ENCODE results near the gene VPS18.

The VPS18 gene

DNA sequence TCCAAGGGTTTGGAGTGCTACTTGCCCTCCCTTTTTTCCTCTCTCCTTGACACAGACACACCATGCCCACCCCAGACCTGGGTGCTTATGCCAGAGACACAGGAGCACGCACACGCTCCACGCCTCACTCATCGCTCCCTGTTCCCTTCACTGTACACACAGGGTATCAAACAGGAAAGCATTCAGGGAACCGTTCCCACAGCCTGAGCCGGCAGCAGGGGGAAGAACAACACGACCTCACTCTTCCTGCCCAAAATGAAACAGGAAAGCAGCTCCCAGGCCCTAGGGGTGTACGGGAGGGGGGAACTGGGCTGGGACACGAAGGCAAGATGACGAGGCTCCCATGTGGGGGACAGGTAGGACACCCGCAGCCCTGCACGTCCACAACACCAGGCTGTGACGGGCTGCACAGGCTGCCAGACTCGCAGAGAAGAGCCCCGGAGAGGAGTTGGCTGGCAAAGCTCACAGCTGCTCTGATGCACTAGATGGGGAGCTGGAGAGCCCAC, 46.1 kb downstream of the VPS18 start:
- no peak for DNase-seq

DNA sequence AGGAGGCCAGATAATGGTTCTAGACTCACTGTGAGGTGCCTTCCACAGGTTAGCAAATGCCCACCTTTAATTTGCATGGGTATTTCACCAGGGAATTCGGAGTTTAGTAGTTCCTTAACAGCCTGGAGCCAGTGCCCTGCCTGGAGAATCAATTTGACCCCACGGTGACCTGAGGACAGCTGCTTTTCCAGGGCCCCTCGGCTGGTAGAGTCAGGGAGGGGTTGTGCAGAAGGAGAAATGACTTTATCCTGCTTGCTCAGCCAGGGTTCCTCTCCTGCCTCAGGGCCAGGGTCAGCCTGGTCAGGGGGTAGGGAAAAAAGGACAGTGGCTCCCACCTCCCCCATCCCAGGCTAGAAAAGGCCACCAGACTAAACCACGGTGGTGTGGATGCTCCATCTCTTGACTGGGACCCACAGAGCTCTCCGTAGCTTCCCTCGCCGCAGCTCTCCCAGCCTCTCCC, 46.8 kb downstream of the VPS18 start:
- DNase-seq, result no peak

DNA sequence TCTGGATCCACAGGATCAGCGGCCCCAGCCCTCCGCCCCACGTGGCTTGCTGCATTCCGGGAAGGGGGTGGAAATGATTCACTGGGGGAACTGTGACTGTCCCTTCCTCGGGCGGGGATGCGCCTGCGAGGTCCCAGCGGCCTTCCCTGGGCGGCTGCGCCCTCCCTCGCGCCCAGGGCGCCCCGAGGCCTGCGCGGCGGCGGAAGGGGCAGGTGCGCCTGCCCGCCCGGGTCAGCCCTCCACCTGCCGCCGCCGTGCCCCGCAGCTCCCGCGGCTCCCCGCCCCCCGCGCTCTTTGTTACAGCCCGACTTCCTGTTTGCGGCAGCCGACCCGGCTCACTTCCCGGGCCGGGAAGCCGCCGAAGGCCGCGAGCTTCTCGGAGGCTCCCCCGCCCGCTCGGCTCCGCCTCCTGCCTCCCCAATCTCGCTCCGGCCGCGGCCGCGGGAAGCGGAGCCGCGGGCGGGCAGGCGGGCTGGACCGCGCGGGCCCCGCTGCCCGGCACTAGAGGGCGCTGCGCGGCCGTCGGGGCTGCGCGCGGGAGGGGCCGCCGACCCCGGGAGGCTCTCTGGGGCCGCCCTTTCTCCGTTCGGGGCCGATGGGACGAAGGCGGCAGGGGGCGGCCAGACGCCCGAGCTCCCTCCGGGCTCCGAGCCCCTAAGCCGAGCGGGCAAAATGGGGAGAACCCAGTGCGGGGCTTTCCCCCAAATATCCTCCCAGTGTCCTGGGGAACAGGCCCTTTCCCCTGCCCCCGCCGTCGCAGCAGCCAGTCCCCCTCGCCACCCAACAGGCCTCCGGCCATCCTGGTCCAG, 47.5 kb downstream of the VPS18 start:
- DNase-seq, result peak; percentile 85

DNA sequence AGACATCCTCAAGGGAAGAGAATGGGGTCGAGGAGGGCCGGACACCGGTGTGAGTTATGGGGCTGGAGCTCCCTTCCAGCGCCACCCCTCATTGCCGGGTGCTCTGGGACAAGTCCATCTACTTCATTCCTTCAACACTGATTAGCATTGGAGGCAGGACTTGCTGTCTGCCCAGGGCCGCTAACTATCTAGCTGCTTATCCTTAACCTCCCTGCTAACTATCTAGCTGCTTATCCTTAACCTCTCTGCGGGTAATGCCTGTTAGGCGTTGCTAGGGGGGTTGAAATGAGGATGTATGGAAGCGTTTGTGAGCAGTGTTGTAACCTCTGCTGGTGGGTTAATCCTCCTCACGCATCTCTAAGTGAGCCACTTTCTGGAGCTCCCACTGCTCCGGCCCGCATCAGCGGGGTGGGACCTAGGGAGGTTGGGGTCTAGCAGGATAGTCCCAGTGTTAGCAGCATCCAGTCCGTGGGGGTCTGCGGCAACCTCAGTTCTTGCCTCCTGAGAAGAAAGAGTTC, 48.1 kb downstream of the VPS18 start:
- no peak for DNase-seq

DNA sequence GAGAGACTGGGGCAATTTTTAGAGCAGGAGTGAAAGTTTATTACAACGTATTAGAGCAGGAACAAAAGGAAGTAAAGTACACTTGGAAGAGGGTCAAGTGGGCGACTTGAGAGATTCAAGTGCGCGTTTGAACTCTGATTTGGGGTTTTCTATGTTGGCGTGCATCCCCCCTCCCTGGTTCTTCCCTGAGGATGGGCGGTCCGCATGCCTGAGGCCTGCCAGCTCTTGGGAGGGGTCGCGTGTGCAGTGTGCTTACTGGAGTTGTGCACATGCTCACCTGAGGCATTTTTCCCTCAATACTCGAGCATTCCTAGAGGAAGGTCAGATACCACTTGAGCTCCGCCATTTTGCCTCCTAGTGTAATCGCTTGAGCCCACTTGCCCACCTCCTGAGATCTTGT, 48.6 kb downstream of the VPS18 start:
- DNase-seq, result no peak

DNA sequence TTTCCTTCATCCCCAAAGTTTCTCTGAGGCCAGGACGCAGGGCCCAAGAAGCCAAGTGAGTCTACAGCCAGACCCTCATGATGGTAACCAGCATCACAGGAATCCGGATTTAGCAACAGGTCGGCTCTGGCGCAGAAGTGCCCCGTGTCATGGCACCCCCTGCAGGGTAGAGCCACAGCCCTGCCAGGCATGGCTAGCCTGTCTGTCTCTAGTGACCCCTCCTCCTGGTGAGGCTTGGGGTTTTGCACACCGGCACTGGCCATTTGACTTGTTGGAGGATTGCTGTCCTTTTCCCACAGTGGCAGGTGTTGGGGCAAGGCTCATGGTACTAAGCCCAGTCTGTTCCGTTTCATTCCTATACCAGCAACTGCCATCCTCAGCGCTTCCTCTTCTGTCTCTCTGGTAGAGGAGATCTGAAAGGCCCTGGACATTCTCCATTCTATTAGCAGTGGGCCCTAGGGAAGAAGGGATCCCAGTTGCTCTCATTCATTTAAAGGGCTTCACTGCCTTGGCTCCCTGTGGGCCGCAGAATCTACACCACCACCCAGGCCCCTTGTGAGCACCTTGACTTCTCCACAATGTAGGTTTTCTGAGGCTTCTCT, 49.6 kb downstream of the VPS18 start:
- no peak for DNase-seq

DNA sequence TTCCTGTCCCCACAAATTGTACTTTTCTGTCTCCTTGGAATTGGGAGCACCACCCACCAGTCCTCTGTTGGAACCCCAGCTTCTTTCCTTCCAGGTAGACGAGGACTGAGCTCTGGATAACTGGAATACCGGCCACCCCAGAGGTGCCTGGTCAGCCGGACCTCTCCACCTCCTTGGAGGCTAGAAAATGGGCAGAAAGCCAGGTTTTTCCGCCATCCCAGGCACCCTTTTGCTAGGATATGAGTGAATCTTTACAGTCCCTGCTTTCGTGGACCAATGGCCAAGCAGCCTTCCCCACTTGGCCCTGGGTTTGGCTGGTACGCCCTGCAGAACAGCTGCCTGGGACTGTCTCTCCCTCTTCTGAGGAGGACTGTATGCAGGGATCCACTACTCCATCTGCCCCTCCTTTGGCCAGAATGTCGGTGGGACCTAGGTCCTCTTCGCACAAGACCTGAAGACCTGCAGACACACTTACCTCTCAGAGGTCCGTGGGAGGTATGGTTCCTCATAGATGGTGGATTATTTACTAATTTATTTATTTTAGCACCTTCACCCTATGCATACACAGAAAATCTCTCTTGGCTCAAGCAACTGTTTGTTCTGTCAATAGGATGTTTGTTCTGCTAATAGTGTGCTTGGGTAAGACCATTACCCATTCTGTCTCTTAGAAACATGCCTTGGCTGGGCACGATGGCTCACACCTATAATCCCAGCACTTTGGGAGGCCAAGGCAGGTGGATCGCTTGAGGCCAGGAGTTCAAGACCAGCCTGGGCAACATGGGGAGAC, 50.5 kb downstream of the VPS18 start:
- no peak for DNase-seq

DNA sequence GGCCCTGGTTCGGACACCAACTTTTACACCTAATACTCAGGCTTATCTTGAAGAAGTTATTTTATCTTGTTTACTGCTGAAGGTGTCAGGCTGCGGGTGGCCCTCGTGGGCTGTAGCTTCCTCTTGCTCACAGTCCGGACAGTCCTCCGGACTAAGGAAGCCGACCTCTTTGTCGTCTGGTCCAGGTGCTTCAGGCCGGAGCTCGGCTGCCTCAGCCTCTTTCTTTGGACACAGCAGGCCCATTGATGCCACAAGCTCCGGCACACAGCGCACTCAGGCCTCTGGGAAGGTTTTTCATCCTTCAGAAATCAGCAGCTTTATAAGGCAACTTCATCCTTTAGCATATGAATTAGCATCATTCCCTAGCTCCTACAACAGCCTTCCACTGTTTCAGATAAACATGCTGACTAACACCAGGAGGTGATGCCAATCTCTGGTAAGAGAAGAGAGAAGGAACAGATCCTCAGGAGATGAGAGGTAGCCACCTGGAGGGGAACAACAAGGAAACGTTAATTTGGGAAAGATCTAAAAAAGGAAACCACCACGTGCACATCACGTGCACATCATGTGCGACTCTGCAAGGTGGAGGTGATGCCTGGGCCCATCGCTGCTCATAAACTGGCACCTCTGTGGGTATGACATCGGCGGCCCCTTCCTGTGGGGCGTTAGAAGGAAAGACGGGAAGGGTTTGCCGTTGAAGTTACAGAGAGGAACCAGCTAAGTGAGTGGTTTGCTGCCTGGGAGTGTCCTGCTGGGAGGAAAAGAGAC, 54.6 kb downstream of the VPS18 start:
- DNase-seq, result no peak

DNA sequence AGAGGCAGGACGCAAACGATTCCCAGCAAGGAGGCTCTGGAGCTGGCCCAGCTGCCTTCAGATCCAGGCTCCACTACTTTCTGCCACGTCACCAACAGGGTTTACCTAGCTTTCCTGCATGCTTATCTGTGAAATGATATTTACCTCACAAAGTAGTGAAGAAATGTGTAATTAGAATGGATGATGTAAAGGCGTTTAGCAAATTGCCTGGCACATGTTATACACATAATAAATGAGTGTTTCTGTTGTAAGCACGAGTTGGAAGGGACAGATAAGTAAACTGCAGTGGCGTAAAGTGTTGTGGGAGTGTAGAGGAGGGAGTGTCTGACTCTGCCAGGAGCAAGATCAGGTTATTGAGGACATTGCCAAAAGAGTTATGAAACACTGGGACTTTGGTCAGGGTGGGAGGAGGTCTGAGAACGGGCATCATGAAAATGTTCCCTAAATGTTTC, 55.5 kb downstream of the VPS18 start:
- no peak for DNase-seq

DNA sequence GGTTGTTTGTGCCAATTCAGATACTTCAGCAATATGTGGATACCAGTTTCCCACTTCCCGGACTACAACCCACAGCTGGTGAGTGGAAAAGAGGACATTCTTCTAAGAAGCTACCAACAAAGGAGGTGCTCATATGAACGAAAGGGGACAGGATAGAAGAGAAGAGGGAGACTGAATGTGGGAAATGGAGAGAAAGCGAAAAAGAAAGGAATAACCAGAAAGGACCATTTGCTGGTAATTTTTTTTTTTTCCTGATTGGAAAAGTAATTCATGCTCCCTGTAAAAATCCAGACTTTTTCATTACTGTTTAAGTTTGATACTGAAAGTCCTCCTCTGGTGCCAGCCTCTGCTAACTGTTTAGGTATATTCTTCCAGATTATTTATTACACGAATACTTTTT, 57.5 kb downstream of the VPS18 start:
- no peak for DNase-seq

DNA sequence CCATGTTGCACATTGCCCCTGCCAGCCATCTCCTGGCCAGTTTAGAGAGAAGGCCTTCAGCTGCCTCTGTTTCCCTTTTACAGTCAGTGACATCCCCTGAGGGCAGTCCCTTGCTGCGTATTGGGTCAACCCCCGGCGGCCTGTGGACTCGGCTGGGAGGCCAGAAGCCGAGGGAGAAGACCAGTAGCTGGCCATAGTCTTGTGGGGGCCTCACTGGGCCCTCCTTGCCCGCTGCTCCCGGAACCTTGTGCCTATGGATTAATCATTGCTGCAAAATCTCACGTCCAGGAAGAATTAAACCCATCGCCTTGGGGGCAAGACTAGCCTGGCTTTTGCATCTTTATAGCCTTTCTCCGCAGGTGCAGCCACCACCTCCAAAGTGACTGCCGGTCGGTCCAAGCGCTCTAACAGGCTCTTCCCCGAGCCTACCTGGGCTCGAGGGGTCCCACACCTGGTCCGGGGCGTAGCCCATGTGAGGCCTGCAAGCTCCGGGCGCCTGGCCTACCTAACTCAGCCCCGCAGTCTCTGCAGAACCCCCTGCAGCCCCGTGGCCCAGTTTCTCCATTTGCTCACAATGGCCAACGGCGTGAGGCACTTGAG, 58.2 kb downstream of the VPS18 start:
- DNase-seq, result no peak

DNA sequence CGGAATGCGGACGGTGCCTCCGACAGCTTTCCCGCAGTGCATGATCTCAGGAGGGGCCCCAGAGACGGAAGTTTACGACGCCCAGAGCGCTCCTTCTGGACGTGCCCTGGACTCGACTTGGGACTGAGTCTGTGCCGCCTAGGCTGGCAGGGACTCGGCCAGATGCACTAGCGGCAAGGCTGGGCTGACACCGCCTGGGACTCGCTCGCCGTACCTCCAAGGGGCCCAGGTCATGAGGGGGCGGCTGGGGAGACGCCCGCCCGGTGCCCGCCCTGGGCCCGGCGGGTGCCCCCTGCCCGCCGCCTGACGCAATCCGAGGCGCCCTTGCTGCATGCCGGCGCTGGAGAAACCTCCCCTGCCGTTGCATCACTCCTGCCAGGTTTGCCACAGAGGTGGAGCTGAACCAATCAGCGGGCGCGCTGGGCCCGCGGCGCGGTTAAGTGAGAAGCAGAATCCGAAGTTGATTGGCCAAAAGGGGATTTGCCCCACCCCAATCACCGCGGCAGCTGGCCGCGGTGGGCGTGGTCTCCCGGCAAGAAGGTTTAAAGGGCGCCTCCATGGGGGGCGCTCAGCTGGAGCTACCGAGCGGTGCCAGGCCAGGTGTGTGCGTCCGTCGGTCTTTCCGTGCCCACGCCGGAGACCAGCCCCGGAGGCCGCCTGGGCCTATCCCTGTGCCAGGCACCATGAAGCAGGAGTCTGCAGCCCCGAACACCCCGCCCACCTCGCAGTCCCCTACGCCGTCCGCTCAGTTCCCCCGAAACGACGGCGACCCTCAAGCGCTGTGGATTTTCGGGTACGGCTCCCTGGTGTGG, 58.9 kb downstream of the VPS18 start, which contains the start of gene CHAC1:
TSS of gene CHAC1 (plus strand) at position 571 of the 812 bp plus-strand sequence. CDS start at position 684, 113 bp downstream.
- DNase-seq, result peak; percentile 87

Data from HCEC 1CT (cell line).